NCI-H128 (cell line): ENCODE measurements around the gene KDM2A.
"Not testable (repeated sequence)": the region's sequence is repeated elsewhere in the genome, so short reads cannot be mapped to it uniquely, and the experiment has no call there.

Source experiments
- DNase-seq: peaks from one replicate; lab custom pipeline; 2025; ENCODE audit not compliant: unreplicated experiment; lab: John Stamatoyannopoulos, UW

KDM2A gene

DNA sequence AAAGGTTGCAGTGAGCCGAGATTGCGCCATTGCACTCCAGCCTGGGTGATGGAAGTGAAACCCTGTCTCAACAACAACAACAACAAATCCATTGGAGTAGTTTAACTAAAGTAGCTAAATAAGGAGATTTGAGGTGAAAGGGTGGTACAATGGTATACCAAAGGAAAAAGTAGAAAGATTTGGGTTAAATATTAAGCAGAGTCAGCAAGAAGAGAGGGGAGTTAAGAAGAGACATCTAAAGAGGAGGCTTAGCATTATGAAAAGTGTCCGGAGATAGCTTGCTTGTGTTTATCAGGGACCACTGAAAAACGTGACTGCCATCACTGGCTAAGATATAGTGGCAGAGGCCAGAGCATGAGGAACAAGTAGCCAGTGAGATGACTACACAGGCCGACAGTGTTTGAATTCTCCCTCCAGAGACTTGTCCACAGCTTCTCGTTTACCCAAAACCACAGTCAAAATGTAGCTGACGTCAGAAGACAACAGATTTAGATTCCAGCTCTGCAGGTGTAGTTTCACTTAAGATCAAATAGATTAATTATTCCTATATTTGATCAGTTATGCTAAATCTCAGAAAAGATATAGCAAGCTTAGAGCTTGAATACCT, 114.6 kb downstream of the KDM2A start:
- DNase-seq: no peak

DNA sequence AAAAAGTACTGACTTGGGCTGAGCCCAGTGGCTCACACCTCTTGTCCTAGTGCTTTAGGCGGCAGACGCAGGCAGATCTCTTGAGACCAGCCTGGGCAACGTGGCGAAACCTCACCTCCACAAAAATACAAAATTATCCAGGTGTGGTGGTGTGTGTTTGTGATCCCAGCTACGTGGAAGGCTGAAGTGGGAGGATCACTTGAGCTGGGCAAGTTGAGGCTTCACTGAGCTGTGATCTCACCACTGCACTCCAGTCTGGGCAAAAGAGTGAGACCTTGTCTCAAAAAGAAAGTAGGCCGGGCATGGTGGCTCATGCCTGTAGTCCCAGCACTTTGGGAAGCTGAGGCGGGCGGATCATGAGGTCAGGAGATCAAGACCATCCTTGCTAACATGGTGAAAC, 115.5 kb downstream of the KDM2A start:
- DNase-seq: not testable (repeated sequence)

DNA sequence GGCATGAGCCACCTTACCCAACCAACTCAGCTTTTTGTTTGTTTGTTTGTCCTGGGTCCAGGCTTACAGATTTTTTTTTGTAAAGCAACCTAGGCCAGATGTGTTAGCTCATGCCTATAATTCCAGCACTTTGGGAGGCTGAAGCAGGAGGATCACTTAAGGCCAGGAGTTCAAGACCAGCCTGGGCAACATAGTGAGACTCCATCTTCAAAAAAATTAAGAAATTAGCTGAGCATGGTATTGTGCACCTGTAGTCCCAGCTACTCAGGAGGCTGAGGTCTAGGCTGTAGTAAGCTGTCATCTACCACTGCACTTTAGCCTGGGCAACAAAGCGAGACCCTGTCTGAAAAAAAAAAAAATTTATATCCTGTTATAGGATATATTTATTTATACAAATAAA, 118.5 kb downstream of the KDM2A start:
- no peak for DNase-seq

DNA sequence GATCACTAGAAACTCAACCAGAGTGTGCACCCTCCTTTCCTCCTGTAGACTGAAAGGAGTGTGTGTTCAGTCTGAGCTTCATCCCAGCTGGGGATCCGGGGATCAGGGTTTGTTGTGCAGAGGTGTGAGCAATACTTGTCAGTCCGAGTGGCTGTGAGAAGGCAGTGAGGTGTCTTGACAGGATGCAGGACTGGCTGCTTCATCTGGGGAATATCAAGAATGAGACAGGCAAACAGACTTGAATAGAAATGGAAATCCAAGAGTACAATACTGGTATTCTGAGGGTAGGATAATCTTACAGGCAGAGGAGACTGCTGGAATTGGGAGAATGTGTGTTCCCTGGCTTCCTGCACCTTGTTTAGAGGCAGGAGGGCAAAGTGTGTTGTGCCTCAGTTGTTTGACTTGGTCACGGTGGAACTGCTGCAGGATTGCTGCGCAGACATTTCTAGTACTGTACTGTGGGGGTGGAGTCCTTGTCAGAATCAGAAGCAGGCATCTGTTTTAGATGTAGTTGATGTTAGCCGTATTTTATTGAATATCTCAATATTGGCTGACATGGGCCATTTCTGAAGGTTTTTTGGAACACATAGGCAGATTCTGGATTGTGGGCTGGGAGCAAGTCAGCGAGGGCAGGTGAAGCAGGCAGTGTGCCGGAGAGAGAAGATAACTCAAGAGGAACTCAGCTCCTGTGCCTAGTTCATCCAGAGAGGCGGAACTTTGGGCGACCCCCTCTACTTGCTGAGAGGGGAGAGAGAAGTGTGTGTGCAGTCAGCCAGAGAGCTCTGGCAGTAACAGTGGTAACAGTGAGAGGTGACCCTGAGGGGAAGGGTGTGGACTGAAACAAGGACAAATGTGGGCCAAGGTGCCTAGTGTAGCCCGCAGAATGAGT, 120.1 kb downstream of the KDM2A start:
- DNase-seq: no peak

DNA sequence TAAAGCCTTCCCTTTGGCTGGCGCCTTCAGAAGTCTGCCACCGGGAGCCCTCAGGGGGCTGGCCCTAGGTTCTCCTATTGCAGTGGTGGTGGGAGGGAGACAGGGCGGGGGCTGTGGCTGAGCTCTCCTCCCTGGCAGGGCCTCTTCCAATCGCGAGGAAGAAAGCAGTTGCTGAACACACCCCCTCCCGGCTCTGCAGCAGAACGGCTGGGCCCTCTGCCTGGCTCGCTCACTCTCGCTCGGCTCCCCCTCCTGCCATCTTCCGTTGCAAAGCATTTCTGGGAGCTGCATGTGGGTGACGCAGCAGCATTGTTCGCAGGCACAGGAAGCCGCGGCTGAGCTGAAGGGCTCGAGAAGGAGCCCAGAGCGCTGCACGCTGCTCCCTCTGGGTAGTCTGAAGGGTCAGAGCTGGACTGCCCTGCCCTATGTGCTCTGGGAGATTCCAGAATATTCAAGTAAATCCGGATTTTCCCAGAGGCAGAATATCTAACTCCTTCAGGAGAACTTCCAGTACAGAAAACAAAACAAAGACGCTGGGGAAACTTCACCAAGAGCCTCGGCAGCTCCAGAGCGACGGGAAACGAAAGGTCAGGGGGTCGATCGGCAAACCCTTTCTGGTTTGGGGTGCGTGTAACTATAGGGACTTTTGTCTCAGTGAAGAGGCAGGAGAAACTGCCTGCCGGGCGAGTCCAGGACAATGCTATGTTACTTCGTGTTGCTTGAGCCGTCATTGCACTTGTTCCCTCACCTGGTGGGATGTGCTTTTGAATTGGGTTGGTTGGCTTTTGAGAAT, 120.9 kb downstream of the KDM2A start:
- DNase-seq: peak; percentile 94

DNA sequence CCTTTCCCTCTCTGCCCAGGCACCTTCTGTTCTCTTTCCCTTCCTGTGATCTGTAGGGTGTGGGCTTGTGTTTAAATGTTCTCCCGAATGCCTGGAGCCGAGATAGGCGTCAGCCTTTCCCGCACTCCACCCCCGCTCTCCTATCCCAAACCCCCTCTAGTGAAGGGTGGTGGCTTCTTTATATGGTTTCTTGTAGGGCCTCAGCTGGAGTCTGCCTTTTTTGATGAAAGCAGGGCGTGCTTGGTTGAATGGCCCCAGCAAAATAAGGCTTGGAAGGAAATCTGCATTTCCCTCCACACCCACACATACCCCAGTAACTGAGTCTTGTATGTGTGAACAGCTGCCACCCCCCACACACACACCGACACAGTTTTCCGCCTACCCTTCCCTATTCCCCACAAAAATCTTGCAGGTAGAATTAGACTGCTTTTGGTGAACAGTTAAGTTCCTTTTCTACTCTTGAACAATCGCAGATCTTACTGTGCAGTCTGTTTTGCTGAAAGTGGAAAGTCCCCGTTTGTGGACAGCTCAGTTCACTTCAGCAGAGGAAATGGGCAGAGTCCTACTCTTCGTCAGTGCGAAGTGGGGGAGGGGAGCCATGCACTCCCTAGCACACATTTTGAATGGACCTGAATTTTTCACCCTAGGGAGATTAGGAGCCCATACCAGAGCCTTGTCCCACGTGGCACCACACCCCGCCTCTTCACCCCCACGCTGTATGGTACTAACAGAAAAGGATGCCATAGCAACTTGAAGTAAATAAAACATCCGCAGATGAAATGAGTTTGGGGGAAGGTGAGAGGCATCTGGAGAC, 121.7 kb downstream of the KDM2A start:
- no peak for DNase-seq

DNA sequence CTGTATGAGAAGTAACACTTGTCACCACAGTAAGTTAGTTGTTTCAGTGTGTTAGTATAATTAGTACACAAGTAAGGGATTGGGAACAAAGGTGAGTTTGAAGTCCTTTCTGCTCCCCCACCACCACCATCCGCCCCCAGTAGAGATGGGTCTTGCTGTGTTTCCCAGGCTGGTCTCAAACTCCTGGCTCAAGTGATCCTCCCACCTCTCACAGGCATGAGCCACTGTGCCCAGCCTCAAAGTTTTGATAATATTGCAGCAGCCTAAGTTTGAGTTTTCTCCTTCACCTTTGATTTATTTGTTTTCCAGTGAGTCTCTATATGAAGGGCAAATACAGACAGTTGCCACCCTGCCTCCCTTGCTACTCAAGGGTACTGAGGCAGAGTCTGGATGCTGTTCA, 123.5 kb downstream of the KDM2A start:
- DNase-seq: no peak

DNA sequence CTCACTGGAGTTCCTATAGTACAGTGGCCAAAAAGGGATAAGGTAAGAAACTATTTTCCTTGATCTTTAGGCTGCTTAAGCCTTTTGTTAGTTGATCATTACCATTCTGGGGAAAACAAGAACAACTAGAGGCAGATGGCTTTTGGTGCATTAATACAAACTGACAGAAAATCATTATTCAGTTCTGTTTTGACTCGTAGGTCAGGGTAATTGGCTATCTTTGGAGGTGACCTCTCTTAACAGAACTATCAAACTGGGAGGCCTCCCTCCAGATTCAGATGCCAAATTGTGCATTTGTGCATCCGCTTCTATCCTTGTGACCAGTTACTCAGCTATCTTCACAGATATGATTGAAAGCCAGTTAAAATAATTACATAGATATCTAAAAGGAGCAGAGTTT, 124.0 kb downstream of the KDM2A start:
- DNase-seq: no peak

DNA sequence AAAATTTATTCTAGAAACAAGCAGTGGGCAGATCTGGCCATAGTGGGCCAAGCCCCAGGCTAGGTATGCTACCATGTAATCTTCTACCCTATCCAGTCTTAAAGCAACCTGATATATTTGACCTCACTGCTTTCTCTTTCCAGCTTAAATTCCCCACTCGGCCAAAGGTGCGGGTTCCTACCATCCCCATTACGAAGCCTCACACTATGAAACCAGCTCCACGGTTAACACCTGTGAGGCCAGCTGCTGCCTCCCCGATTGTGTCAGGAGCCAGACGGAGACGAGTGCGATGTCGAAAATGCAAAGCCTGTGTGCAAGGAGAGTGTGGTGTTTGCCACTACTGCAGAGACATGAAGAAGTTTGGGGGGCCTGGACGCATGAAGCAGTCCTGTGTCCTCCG, 126.0 kb downstream of the KDM2A start:
- DNase-seq: no peak

DNA sequence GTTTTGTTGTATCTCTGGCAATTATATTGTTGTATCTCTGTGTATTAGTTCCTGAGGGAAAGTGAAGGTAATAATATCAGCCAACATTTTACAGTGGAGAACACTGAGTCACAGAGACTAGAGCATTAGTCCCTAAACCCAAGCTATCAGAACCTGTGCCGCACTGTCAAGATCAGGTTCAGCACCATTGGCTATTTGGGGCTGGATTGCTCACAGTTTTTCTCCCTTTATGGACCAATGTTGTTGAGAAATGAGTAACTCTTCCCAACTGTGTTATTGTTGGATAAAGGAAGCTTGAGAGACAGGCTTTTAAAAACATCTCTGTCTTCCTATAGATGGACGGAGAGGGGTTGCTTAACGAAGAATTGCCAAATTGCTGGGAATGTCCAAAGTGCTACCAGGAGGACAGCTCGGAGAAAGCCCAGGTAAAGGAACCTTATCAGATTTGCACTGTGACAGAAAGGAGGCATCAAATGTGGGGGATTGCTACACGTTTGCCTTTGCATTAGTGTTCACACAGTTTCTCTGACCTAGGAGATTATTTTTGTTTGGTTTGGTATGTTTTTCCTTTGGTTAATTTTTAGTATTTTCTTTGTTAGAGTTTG, 129.0 kb downstream of the KDM2A start:
- no peak for DNase-seq

DNA sequence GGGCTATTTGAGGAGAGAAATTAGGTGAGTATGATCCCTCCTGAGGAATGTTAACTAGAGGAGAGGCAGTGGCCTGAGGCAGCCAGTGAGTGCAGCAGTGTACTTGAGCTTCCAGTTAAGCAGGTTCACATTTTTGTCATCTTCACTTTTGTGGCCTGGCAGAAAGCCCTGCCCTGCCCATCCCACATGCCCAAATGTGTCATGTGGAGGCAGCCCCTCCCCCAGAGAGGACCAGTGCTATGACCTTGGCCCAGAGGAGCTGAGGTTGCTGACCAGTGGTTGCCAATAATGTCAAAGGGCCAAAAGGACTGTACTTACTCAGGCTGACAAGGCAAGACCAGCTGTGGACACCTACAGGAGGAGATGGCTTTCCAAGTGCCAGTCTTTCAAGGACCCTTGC, 129.6 kb downstream of the KDM2A start:
- DNase-seq: no peak

DNA sequence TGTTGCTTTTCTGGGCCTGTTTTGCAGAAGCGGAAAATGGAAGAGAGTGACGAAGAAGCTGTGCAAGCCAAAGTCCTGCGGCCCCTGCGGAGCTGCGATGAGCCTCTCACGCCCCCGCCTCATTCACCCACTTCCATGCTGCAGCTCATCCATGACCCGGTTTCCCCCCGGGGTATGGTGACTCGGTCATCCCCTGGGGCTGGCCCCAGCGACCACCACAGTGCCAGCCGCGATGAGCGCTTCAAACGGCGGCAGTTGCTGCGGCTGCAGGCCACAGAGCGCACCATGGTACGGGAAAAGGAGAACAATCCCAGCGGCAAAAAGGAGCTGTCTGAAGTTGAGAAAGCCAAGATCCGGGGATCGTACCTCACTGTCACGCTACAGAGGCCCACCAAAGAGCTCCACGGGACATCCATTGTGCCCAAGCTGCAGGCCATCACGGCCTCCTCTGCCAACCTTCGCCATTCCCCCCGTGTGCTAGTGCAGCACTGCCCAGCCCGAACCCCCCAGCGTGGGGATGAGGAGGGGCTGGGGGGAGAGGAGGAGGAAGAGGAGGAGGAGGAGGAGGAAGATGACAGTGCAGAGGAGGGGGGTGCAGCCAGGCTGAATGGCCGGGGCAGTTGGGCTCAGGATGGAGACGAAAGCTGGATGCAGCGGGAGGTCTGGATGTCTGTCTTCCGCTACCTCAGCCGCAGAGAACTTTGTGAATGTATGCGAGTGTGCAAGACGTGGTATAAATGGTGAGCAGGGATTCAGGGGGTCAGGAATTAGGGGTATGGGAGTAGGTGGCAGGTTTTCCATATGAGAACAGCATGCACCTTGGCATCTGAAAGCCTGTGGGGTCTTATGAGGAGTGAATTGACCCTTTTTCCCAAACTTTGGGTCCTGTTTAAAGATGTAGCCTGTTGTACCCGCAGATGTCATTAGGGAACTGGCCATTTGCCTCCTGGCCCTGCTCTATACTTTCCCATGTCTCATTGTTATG, 131.3 kb downstream of the KDM2A start:
- DNase-seq: no peak

DNA sequence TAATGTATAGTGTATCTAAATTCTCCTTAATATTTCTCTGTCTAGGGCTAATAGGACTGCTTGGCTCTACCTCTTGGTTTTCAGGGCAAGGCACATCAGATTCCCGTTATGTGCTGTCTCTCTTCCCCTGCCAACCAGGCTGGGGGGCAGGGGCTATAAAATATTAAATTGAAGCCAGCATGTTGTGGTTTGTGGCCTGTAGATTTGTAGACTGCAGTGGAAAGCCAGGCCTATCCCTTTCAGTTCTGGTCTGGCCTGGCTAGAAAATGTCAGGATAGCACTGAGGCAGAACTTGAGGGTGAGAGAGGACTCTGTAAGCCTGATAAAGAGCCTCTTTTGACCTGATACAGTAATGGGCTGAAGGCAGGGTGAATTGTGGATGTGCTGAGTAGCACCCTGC, 132.8 kb downstream of the KDM2A start:
- no peak for DNase-seq

DNA sequence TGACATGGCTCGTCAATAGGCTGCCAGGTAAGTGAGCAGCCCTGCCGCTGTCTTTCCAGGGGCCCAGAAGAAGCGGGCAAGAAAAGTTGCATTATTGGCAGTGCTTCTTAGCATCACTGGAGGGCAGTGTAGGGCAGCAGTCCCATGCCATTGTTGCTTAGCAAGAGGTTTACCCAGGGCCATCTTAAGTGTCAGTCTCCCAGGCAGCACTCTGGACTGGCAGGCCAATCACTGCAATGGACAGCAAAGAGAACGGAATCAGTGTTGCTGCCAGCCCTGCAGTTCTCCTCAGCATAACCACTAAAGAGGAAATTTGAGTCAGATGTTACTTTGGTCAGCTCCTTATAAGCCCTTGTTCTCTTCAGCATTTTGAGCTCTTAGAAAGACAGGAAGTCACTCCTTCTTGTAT, 133.8 kb downstream of the KDM2A start:
- DNase-seq: no peak

DNA sequence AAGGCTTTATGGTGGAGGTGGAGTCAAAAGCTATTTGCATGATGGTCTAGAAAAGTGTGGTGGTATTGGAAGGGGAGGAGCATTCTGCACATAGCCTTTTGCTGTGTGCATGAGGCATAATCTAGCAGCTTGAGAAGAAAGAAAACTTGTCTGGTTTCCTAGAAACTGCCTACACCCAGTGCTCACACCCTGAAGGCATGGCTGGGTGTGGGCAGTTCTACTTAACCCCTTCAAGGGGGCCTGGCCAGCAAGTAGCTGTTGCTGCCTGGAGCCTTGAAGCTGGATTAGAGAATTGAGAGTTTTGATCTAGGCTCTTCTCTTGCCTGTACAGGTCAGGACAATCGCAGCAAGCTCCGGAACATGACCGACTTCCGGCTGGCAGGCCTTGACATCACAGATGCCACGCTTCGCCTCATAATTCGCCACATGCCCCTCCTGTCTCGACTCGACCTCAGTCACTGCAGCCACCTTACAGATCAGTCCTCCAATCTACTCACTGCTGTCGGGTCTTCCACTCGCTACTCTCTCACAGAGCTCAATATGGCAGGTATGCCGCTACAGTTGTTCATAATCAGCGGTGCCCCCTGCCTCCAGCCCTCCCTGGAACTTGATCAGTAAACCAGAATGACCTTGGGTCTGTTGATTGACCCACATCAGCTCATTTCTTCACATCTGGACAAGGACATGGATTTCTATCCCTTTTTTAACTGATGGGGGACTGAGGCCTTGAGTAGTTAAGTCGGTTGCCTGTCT, 135.0 kb downstream of the KDM2A start:
- no peak for DNase-seq

DNA sequence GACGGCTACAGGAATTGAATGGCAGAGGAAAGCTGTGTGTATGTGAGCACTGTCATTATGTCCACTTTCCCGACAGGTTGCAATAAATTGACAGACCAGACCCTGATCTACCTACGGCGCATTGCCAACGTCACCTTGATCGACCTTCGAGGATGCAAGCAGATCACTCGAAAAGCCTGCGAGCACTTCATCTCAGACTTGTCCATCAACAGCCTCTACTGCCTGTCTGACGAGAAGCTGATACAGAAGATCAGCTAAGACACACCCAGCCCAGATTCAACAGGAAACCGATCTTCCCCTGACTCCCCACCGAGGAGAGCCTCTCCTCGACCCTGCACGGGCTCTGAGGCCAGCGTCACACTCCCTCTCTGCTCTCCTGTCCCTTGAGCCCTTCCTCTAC, 135.7 kb downstream of the KDM2A start:
- no peak for DNase-seq

DNA sequence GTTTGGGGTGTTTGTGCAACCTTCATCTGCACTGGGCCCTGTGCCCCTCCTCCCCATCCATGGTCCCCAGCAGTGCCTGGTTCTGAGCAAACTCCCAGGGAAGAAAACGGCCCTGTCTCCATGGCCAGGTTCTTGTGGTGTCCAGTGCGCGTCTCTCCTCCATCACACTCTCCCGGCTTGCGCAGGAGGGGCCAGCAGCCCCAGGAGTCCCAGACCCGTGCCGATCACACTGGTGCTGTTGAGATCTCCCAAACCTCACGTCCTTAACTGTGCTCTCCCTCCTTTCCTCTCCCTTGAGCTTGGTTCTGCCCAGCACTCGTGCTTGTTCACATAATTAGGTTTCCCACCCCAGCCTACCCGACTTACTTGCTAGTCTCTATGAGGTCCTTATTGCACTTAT, 136.3 kb downstream of the KDM2A start:
- no peak for DNase-seq

DNA sequence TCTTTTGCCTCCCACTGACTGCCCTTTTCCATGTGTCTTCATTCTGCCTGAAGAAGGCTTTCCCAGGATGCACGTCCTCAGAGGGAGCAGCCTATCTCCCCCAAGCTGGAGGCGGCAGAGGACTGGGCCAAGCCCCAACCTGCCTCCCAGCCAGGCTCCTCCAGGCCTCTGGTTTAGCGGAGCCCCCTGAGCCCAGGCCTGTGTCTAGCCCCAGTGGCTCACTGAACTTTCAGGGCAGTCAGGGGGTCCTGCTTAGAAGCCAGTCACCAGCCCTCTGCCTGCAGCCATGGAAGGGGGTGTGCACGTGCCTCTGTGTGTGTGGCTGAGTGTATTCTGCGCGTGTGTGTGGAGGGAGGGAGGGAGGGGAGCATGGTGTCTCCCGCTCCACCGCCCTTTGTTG, 136.8 kb downstream of the KDM2A start:
- no peak for DNase-seq
